SK-N-MC (cell line): ENCODE measurements around the gene MRPL54.

Experiments used
- EZH2 ChIP-seq: fragments of 200-600 bp; sonication (generic); IDR thresholded peaks from one replicate; pipeline ENCODE4 v1.6.1; 2017; ENCODE audit warnings: antibody characterized with exemption
- POLR2AphosphoS5 ChIP-seq: IDR thresholded peaks from 2 replicates; pipeline ENCODE4 v1.6.1; 2012; ENCODE audit warnings: mild to moderate bottlenecking, low read depth, low read length, borderline replicate concordance

DNA sequence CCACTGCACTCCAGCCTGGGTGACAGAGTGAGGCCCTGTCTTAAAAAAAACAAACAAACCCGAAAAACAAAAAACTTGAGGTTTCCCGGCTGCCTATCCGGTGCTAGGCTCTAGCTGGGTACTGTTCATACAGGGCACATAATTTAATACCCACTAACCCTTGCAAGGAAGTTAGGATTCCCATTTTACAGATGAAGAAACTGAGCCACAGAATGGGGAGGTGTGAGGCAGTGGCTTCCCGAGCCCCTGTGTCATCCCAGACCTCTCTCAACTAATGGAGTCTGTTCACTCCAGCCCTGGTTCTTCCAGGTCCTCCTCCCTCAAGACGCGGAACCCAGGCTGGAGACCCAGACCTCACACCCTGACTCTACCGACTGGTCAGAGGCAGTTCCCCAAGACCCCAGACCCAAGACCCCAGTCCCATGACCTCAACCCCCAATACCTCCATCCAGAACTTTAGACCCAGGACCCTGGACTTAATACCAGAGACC, 1.6 kb upstream of the MRPL54 start:
- no peak for TF ChIP-seq EZH2
- no peak for TF ChIP-seq POLR2AphosphoS5
